HEK293 (cell line): Measurements from ENCODE around the gene GOLGA8A.

Experiments
- CTCF ChIA-PET: fragments of 350-600 bp; formaldehyde crosslinking; extraction: SDS; loops from one replicate; lab custom pipeline; 2021; ENCODE audit warnings: antibody characterized with exemption; lab: Yijun Ruan, JAX
- POLR2A ChIA-PET: fragments of 300-600 bp; formaldehyde crosslinking; extraction: SDS; loops from one replicate; lab custom pipeline; 2020; ENCODE audit warnings: antibody characterized with exemption, inconsistent platforms; lab: Yijun Ruan, JAX
- H3K27ac ChIP-seq: fragments of 200-500 bp; sonication (Bioruptor generic); 2 replicates; pipeline ENCODE4 v1.5.1; 2014; ENCODE audit warnings: low read depth, low read length, control low read depth, inconsistent platforms; ENCODE audit errors: extremely low read depth
- H3K36me3 ChIP-seq, 2 experiments: fragments of 200-500 bp in 1 of 2; sonication (Bioruptor generic) in 1 of 2; 1 replicate in 1 of 2; 2 replicates in 1 of 2; pipeline ENCODE4 v1.5.1; 2014 to 2017; ENCODE audit warnings: inconsistent platforms in 2 of 2, low read length in 2 of 2; ENCODE audit not compliant: control insufficient read depth in 2 of 2, insufficient read depth in 1 of 2
- H3K4me1 ChIP-seq: fragments of 200-500 bp; sonication (Bioruptor generic); 2 replicates; pipeline ENCODE4 v1.5.1; 2014; ENCODE audit warnings: mild to moderate bottlenecking, low read length, inconsistent platforms; ENCODE audit not compliant: control insufficient read depth, insufficient read depth
- H3K4me3 ChIP-seq: 2 replicates; pipeline ENCODE4 v1.5.1; 2011; ENCODE audit warnings: low read depth, mild to moderate bottlenecking, control low read depth, low read length, moderate library complexity
- H3K9me3 ChIP-seq: fragments of 200-500 bp; sonication (Bioruptor generic); 2 replicates; pipeline ENCODE4 v1.5.1; 2014; ENCODE audit warnings: low read depth, low read length, inconsistent platforms; ENCODE audit not compliant: control insufficient read depth, insufficient read depth
- GLIS1 ChIP-seq: fragments of 450-650 bp; formaldehyde crosslinking; IDR thresholded peaks from 2 replicates; pipeline ENCODE4 v1.5.1; 2016; ENCODE audit warnings: missing biosample characterization, missing genetic modification characterization
- GLIS2 ChIP-seq: fragments of 450-650 bp; formaldehyde crosslinking; IDR thresholded peaks from 2 replicates; pipeline ENCODE4 v1.5.1; 2016; ENCODE audit warnings: missing biosample characterization, missing genetic modification characterization
- HOXC10 ChIP-seq: sonication (generic); formaldehyde crosslinking; IDR thresholded peaks from 2 replicates; pipeline ENCODE4 v1.8.1; 2023; ENCODE audit warnings: mild to moderate bottlenecking, missing genetic modification reagents
- PBX3 ChIP-seq: sonication (generic); formaldehyde crosslinking; IDR thresholded peaks from 2 replicates; pipeline ENCODE4 v1.8.1; 2022; ENCODE audit warnings: mild to moderate bottlenecking, moderate library complexity, missing genetic modification reagents
- SCRT1 ChIP-seq: fragments of 450-650 bp; formaldehyde crosslinking; IDR thresholded peaks from 2 replicates; pipeline ENCODE4 v1.5.1; 2016; ENCODE audit warnings: missing biosample characterization, missing genetic modification characterization, borderline replicate concordance
- SETDB1 ChIP-seq: IDR thresholded peaks from one replicate; pipeline ENCODE4 v1.6.1; 2017; ENCODE audit warnings: mild to moderate bottlenecking, low read length, moderate library complexity, mixed read lengths; ENCODE audit not compliant: insufficient read length
- ZBTB1 ChIP-seq: fragments of 450-650 bp; formaldehyde crosslinking; IDR thresholded peaks from 2 replicates; pipeline ENCODE4 v1.5.1; 2016; ENCODE audit warnings: missing biosample characterization, missing genetic modification characterization
- ZBTB26 ChIP-seq: fragments of 450-650 bp; formaldehyde crosslinking; optimal IDR thresholded peaks from 2 replicates; pipeline ENCODE3; 2016; ENCODE audit warnings: missing biosample characterization, mild to moderate bottlenecking, missing genetic modification characterization
- ZBTB8A ChIP-seq: fragments of 450-650 bp; formaldehyde crosslinking; IDR thresholded peaks from 2 replicates; pipeline ENCODE4 v1.5.1; 2016; ENCODE audit warnings: missing biosample characterization, missing genetic modification characterization
- ZNF175 ChIP-seq: fragments of 450-650 bp; formaldehyde crosslinking; IDR thresholded peaks from 2 replicates; pipeline ENCODE4 v1.5.1; 2016; ENCODE audit warnings: missing biosample characterization, missing genetic modification characterization
- ZNF211 ChIP-seq: fragments of 450-650 bp; formaldehyde crosslinking; IDR thresholded peaks from 2 replicates; pipeline ENCODE4 v1.5.1; 2016; ENCODE audit warnings: low read depth, missing biosample characterization, missing genetic modification characterization
- ZNF223 ChIP-seq: fragments of 450-650 bp; formaldehyde crosslinking; IDR thresholded peaks from 2 replicates; pipeline ENCODE4 v1.5.1; 2016; ENCODE audit warnings: missing biosample characterization, missing genetic modification characterization
- ZNF280D ChIP-seq: fragments of 450-650 bp; formaldehyde crosslinking; IDR thresholded peaks from 2 replicates; pipeline ENCODE4 v1.5.1; 2016; ENCODE audit warnings: missing biosample characterization, missing genetic modification characterization
- ZNF335 ChIP-seq: fragments of 450-650 bp; formaldehyde crosslinking; conservative IDR thresholded peaks from 2 replicates; pipeline ENCODE4 v1.5.1; 2016; ENCODE audit warnings: missing biosample characterization, missing genetic modification characterization
- ZNF341 ChIP-seq: fragments of 450-650 bp; formaldehyde crosslinking; IDR thresholded peaks from 2 replicates; pipeline ENCODE4; 2016; ENCODE audit warnings: low read depth, missing biosample characterization, missing genetic modification characterization
- ZNF366 ChIP-seq: fragments of 450-650 bp; formaldehyde crosslinking; conservative IDR thresholded peaks from 2 replicates; pipeline ENCODE4 v1.5.1; 2016; ENCODE audit warnings: missing biosample characterization, missing genetic modification characterization
- TF ChIP-seq, protein P1 (sequence below): fragments of 450-650 bp; formaldehyde crosslinking; IDR thresholded peaks from 2 replicates; pipeline ENCODE4 v1.5.1; 2016; ENCODE audit warnings: missing biosample characterization, missing genetic modification characterization

Gene GOLGA8A

GRCh38 chr15:34442891-34443290, 5.3 kb upstream of the GOLGA8A start (continued):
- no peak for TF ChIP-seq ZNF280D

- POLR2A ChIA-PET, result no interaction called here
- H3K4me1 ChIP-seq, result no peaks in the 10 kb centered on the region
- peaks cover 0 to 2% of the 10 kb centered on the region in 2 experiments; a peak in 1 of 3 replicates for H3K36me3 ChIP-seq
Measured at GRCh38 chr15:34439878-34440277, 2.3 kb upstream of the GOLGA8A start.

GRCh38 chr15:34436956-34437442, 609 bp downstream of the GOLGA8A start:
- TF ChIP-seq GLIS2 (peak; percentile 19; the same call in 1 of the 2 replicates), GLIS1 (peak; percentile 11; the same call in 1 of the 2 replicates), SCRT1 (no peak), HOXC10 (no peak)
- TF ChIP-seq, all 188 proteins: peak for 2
- Histone ChIP-seq H3K9me3 (no peaks in the 10 kb centered on the region), H3K4me3 (peak overlapping the region; percentile 55), H3K36me3 (peaks cover 0 to 15% of the 10 kb centered on the region in 2 experiments; a peak in 1 of 3 replicates), H3K4me1 (no peaks in the 10 kb centered on the region), H3K27ac (peak overlapping the region; percentile 47; the same call in 1 of the 2 replicates)
- CTCF ChIA-PET, result no interaction called here
- POLR2A ChIA-PET, result interaction anchor here (1.0 to 1.2 kb wide), 2 partner anchors 78 to 146 kb away, joined by 3 to 4 read pairs; partner anchors contain the start of gene GOLGA8B

More at GRCh38 chr15:34439878-34440277, 2.3 kb upstream of the GOLGA8A start:
- no peak overlapping the region for H3K4me3 ChIP-seq
- CTCF ChIA-PET, result no interaction called here
- H3K9me3 ChIP-seq, result no peaks in the 10 kb centered on the region
- H3K27ac ChIP-seq, result no peak overlapping the region
- TF ChIP-seq ZNF366 (tag by site-specific recombination), result no peak
- TF ChIP-seq ZBTB1 (tag by site-specific recombination), result no peak
- no peak for TF ChIP-seq ZNF211
- no peak for TF ChIP-seq ZNF223 (tag by site-specific recombination)
- no peak for TF ChIP-seq ZNF175 (tag by site-specific recombination)
- TF ChIP-seq, all 188 proteins: peak for 0

- Histone ChIP-seq H3K4me3 (peak overlapping the region; percentile 55), H3K4me1 (no peaks in the 10 kb centered on the region), H3K9me3 (no peaks in the 10 kb centered on the region)
- peak; percentile 43 for TF ChIP-seq ZBTB26
- TF ChIP-seq ZBTB8A (tag by site-specific recombination), result peak; percentile 65
- TF ChIP-seq, protein P1, sequence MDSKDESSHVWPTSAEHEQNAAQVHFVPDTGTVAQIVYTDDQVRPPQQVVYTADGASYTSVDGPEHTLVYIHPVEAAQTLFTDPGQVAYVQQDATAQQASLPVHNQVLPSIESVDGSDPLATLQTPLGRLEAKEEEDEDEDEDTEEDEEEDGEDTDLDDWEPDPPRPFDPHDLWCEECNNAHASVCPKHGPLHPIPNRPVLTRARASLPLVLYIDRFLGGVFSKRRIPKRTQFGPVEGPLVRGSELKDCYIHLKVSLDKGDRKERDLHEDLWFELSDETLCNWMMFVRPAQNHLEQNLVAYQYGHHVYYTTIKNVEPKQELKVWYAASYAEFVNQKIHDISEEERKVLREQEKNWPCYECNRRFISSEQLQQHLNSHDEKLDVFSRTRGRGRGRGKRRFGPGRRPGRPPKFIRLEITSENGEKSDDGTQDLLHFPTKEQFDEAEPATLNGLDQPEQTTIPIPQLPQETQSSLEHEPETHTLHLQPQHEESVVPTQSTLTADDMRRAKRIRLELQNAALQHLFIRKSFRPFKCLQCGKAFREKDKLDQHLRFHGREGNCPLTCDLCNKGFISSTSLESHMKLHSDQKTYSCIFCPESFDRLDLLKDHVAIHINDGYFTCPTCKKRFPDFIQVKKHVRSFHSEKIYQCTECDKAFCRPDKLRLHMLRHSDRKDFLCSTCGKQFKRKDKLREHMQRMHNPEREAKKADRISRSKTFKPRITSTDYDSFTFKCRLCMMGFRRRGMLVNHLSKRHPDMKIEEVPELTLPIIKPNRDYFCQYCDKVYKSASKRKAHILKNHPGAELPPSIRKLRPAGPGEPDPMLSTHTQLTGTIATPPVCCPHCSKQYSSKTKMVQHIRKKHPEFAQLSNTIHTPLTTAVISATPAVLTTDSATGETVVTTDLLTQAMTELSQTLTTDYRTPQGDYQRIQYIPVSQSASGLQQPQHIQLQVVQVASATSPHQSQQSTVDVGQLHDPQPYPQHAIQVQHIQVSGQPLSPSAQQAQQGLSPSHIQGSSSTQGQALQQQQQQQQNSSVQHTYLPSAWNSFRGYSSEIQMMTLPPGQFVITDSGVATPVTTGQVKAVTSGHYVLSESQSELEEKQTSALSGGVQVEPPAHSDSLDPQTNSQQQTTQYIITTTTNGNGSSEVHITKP (tag by site-specific recombination), result no peak
- TF ChIP-seq ZNF341 (tag by site-specific recombination), result peak; percentile 81
- no peak for TF ChIP-seq SETDB1
- no peak for TF ChIP-seq PBX3 (CRISPR knock-in tag)
- TF ChIP-seq ZNF335 (tag by site-specific recombination), result peak; percentile 82
- TF ChIP-seq, all 188 proteins: peak for 4
- CTCF ChIA-PET, result no interaction called here
- POLR2A ChIA-PET, result interaction anchor here (1.0 kb wide), 1 partner anchor 152 kb away, joined by 3 read pairs; no protein-coding TSS in a partner anchor
- Histone ChIP-seq H3K36me3 (peaks cover 0 to 20% of the 10 kb centered on the region in 2 experiments; a peak in 1 of 3 replicates), H3K27ac (peak overlapping the region; percentile 47; the same call in 1 of the 2 replicates)
Measured at GRCh38 chr15:34436126-34436955, 1.3 kb downstream of the GOLGA8A start.
